Measurements from ENCODE around the gene XPR1. TPM values are rescaled to one million over a fixed set of nuclear protein-coding genes. Genes with fewer than 3 reads are reported as not detected.

Gene XPR1
- total RNA-seq, 1 experiment from 2014 or later: 16.8 TPM

- Histone ChIP-seq H3K4me2 (no peak overlapping the region), H3K27ac (no peak overlapping the region), H3K9me3 (ENCODE audit: insufficient read depth, low read depth) (no peaks in the 10 kb centered on the region), H3K9me2 (ENCODE audit: insufficient read depth) (no peaks in the 10 kb centered on the region), H3K27me3 (ENCODE audit: insufficient read depth, low read depth) (no peaks in the 10 kb centered on the region; the same call in 1 of the 2 replicates), H3K4me1 (replicated peaks; ENCODE audit: insufficient read depth) (peaks cover 14% of the 10 kb centered on the region), H3F3A (ENCODE audit: insufficient read depth, low read depth) (no peaks in the 10 kb centered on the region), H4K20me1 (ENCODE audit: insufficient read depth) (no peaks in the 10 kb centered on the region), H3K36me3 (ENCODE audit: low read depth) (no peaks in the 10 kb centered on the region), H3K4me3 (no peak overlapping the region), H3K79me2 (ENCODE audit: low read depth) (no peaks in the 10 kb centered on the region), H2AFZ (no peak overlapping the region)
- no peak for DNase-seq
- BruUV-seq (replicated peaks): no TSS peak
- intact Hi-C loops (cut with micrococcal nuclease; ENCODE audit: unreplicated experiment): no loop called here
- ChIA-PET CTCF (no interaction called here), POLR2A (ENCODE audit: unreplicated experiment) (no interaction called here)
- TF ChIP-seq EZH2 (IDR thresholded peaks at IDR 0.05; ENCODE audit: low read depth) (no peak), CTCF (conservative IDR thresholded peaks at IDR 0.05) (no peak)
Observed at GRCh38 chr1:180921386-180921785, 289.6 kb downstream of the XPR1 start.

- H3K27ac ChIP-seq: no peak overlapping the region
- TF ChIP-seq CTCF (conservative IDR thresholded peaks at IDR 0.05): no peak
- TF ChIP-seq EZH2 (IDR thresholded peaks at IDR 0.05; ENCODE audit: low read depth): no peak
- no peaks in the 10 kb centered on the region for H3K79me2 ChIP-seq (ENCODE audit: low read depth)
- H3K4me2 ChIP-seq: no peak overlapping the region
- H3K4me1 ChIP-seq (replicated peaks; ENCODE audit: insufficient read depth): peaks cover 14% of the 10 kb centered on the region
- H3K36me3 ChIP-seq (ENCODE audit: low read depth): no peaks in the 10 kb centered on the region
- H3F3A ChIP-seq (ENCODE audit: insufficient read depth, low read depth): no peaks in the 10 kb centered on the region
- no peaks in the 10 kb centered on the region for H3K9me2 ChIP-seq (ENCODE audit: insufficient read depth)
- no peak overlapping the region for H3K4me3 ChIP-seq
- no TSS peak for BruUV-seq (replicated peaks)
- POLR2A ChIA-PET (ENCODE audit: unreplicated experiment): no interaction called here
- no peak overlapping the region for H2AFZ ChIP-seq
- CTCF ChIA-PET: interaction anchor here (0.6 kb wide), 1 partner anchor 1107 kb away, joined by 8 read pairs; no protein-coding TSS in a partner anchor
- H3K9me3 ChIP-seq (ENCODE audit: insufficient read depth, low read depth): no peaks in the 10 kb centered on the region
- intact Hi-C loops (cut with micrococcal nuclease; ENCODE audit: unreplicated experiment): no loop called here
- no peak for DNase-seq
- no peaks in the 10 kb centered on the region for H4K20me1 ChIP-seq (ENCODE audit: insufficient read depth)
- H3K27me3 ChIP-seq (ENCODE audit: insufficient read depth, low read depth): no peaks in the 10 kb centered on the region; the same call in 1 of the 2 replicates
Observed at GRCh38 chr1:180921891-180922630, 290.2 kb downstream of the XPR1 start.

DNA sequence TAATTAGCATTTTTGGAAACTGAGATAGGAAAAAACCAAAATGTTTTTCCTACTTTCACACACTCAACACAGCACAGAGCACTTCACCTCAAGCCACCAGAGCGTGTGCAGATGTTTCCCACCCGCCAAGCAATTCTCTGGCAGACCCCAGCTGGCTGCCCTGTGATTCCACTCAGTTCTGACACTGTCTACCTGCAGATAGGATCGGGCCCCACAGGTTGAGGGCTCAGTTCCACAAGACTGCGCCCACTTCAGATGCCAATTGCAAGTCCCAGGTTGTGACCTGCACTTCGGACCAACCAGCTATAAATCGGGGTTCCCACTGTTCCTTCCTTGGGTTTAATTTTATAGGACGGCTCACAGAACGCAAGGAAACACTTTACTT is 290.8 kb downstream of the XPR1 start:
- intact Hi-C loops (cut with micrococcal nuclease; ENCODE audit: unreplicated experiment): no loop called here

More for the DNA sequence above, 290.8 kb downstream of the XPR1 start:
- no peaks in the 10 kb centered on the region for H3K9me2 ChIP-seq (ENCODE audit: insufficient read depth)
- H3K79me2 ChIP-seq (ENCODE audit: low read depth): no peaks in the 10 kb centered on the region
- H4K20me1 ChIP-seq (ENCODE audit: insufficient read depth): no peaks in the 10 kb centered on the region
- H3K4me2 ChIP-seq: peak overlapping the region; percentile 44
- POLR2A ChIA-PET (ENCODE audit: unreplicated experiment): interaction anchor here (0.6 kb wide), 1 partner anchor 178 kb away, joined by 11 read pairs; no protein-coding TSS in a partner anchor
- CTCF ChIA-PET: interaction anchor here (0.6 kb wide), 2 partner anchors 39 to 1107 kb away, joined by 4 to 8 read pairs; no protein-coding TSS in a partner anchor
- H2AFZ ChIP-seq: no peak overlapping the region
- TF ChIP-seq EZH2 (IDR thresholded peaks at IDR 0.05; ENCODE audit: low read depth): no peak
- TF ChIP-seq CTCF (conservative IDR thresholded peaks at IDR 0.05): no peak
- no peak overlapping the region for H3K27ac ChIP-seq
- H3K36me3 ChIP-seq (ENCODE audit: low read depth): no peaks in the 10 kb centered on the region
- no peaks in the 10 kb centered on the region for H3F3A ChIP-seq (ENCODE audit: insufficient read depth, low read depth)
- no peak overlapping the region for H3K4me3 ChIP-seq
- no TSS peak for BruUV-seq (replicated peaks)
- peaks cover 14% of the 10 kb centered on the region for H3K4me1 ChIP-seq (replicated peaks; ENCODE audit: insufficient read depth)
- H3K9me3 ChIP-seq (ENCODE audit: insufficient read depth, low read depth): no peaks in the 10 kb centered on the region
- DNase-seq: no peak
- no peaks in the 10 kb centered on the region; the same call in 1 of the 2 replicates for H3K27me3 ChIP-seq (ENCODE audit: insufficient read depth, low read depth)

Data from PC-9 (cell line).